SKM-1 treated with dmso at 0.1 percent for 144 hours (cell line): ENCODE data around the gene ARG2.

Experiments used
- DNase-seq: peaks from one replicate; lab custom pipeline; 2025; ENCODE audit not compliant: unreplicated experiment; lab: John Stamatoyannopoulos, UW

The ARG2 gene

DNA sequence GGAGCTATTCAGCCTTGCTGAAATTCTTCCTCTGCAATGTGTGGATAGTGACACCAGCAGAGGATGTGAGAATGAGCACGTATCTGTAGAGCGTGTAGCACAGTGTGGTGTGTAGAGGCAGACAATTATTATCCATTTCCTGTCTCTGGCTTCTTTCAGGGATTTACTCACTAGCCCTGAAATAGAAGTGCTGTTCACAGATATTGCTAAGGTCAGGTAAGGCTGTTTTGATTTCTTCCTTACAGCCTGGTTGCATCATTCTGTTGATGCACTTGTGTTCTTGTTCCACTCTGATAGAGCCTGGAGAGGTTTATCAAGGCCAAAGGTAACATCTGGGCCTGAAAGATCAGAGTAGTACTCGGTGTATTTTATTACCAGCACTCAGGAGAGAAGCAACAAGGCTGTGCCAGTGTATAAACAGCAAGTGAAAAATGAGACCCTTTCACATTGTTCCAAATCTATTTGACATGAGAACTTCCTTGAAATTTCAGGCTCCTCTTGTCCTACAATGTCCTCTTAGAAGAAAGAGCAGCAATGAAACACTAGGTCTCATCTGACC, 16.7 kb downstream of the ARG2 start:
- DNase-seq: no peak

DNA sequence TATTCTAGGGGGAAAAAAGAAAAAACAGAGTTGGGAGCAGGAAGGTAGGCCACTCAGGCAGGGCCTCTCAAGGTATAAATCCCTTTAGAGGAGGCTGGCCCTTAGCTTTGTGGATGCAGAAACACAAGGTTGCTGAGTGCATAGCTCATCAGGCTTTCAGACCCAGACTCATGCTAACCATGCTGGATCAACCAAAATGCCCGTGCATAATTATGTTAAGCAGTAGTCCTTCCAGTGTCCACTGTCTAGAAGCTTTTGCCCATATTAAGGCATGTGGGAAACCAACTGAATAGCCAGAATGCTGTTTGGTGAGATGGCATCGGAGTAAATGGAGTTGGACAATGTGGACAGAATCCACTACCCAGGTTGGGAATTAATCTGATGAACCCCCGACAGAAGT, 18.9 kb downstream of the ARG2 start:
- no peak for DNase-seq

DNA sequence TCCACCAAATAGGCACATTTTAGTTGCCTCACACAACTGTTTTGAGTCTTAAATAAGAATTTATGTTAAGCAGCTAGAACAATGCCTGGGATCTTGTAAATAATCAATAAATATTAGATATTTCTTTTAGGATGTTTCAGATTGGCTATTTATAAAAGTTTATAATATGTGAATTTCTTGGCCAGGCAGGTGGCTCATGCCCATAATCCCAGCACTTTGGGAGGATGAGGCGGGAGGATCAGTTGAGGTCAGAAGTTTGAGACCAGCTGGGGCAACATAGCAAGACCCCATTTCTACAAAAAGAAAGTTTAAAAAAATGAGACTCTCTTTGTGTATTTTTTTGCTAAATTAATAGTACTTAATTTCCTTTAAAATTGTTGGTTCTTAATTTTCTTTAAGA, 21.8 kb downstream of the ARG2 start:
- no peak for DNase-seq

DNA sequence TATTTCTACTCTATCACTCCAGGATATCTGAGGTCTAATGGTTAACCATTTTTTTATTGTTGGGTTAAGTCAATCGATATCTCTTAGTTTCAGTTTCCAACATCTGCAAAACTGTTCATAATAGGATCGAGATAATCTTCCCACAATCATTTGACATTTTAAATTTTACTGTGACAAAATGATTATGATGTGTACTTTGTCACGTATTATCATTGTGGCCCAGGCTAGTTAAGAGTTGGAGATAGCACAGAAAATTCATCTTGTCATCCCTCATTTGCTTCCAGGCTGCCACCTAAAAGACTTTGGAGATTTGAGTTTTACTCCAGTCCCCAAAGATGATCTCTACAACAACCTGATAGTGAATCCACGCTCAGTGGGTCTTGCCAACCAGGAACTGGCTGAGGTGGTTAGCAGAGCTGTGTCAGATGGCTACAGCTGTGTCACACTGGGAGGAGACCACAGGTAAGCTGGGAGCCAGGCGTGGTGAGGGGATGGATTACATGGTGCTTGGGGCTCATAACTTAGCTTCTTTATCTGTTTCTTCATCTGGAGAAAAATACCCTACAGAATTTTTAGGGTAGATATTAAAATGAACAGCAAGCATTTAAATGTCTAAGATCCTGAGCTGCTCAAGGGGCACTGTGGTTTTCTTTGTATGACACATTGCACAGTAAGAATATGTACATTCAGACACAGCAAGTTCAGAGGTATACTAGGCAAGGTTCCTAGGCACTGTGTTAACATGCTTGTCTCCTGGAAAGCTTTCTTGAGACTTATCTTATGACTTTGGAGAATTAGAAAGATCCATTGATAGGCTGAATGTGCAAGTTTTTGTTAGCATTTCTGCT, 22.4 kb downstream of the ARG2 start:
- no peak for DNase-seq

DNA sequence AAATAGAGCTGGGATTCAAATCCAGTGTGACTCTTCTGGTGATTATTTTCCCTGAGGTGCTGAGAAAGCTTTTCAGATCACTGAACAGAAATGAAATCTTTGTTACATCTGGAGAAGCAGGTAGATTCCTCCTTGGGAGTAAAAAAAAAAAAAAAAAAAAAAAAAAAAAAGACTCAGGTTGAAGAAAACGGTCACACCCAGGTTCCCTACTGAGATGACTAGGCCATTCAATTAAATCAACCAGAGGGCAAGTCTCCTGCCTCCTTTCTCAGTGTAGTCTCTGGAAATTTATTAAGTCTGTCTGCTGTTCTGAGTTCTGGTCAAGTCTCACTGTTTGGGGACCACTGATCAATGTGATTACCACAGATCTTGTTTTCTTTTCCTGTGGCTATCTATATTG, 24.0 kb downstream of the ARG2 start:
- DNase-seq: no peak

DNA sequence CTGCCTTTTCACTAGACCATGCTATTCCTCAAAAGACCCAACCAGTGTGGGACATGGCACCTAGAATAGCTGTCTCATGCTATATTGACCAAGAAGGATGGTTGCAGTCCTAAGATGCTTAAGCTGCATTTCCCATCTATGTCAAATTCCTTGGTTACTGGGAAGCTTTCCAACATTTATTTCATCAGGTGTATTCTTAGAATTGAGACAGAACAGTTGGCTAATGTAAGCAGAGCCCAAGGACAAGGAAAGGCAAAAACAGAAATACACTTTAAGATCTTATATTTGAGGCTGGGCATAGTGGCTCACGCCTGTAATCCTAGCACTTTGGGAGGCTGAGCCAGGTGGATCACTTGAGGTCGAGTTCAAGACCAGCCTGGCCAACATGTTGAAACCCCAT, 24.7 kb downstream of the ARG2 start:
- DNase-seq: no peak

DNA sequence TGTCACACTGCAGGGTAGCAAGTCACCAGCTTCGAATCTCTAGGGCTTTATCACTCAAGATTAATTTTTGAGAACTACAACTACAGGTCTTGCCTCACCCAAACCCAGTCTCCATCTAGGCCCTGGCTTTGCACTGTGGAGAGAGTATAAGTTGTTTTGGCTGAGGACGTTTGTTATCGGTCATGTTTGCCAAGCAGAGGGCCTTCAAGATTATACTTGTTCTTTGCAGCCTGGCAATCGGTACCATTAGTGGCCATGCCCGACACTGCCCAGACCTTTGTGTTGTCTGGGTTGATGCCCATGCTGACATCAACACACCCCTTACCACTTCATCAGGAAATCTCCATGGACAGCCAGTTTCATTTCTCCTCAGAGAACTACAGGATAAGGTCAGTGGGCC, 25.7 kb downstream of the ARG2 start:
- no peak for DNase-seq

DNA sequence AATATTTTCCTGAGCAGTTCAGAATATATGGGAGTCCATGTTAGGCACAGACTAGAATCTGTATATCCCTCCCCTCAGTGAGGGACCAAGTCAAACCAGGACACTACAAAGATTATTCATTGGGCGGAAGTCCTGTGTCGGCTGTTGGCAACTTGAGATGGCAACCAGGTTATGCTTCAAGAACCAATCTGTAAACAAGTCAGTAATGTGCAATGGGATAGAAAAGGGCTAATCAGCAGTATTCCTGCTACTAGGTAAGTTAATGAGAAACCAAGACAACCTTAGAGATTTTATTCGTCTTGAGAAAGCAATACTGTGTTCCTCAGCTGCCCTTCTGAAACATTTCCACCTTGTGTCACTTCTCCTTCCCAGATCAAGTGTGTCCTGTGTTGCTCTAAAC, 26.4 kb downstream of the ARG2 start:
- no peak for DNase-seq

DNA sequence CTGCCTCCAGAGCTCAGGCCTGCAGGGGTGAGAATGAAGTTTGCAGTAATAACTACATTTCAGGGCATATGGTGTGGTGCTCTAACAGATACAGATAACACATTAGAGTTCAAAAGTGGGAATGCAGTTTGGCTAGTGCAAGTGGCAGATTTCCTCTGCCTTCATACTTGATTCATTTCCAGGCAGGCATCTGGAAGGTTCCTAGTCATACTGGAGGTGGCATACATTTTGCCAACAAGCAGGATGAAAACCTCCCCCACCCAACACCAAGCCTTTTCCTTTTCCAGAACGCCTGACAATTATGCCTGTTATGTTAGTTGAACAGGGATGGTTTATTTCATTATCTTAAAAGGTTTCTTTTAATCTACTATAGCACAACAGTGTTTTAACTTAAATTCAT, 30.4 kb downstream of the ARG2 start:
- DNase-seq: no peak

DNA sequence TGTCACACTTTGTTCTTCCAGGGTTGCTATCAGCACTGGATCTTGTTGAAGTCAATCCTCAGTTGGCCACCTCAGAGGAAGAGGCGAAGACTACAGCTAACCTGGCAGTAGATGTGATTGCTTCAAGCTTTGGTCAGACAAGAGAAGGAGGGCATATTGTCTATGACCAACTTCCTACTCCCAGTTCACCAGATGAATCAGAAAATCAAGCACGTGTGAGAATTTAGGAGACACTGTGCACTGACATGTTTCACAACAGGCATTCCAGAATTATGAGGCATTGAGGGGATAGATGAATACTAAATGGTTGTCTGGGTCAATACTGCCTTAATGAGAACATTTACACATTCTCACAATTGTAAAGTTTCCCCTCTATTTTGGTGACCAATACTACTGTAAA, 31.0 kb downstream of the ARG2 start:
- no peak for DNase-seq

DNA sequence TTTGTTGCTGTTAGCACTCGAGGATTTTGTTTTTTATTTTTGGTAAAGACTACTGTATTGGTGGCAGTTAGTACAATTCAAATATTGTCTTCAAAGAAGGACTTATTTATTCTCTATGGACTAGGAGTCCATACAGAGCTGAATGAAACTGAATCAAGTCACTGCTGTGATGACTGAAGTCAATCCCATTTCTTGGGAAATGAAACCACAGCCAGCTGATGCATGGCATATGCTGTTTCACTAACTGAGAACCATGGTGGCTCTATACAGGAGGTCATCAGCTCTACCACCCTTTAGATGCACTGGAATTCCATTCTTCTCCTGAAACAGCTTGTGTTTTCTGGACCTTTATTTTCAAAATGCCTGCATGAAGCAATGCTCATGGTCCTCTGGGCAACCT, 32.5 kb downstream of the ARG2 start:
- no peak for DNase-seq

DNA sequence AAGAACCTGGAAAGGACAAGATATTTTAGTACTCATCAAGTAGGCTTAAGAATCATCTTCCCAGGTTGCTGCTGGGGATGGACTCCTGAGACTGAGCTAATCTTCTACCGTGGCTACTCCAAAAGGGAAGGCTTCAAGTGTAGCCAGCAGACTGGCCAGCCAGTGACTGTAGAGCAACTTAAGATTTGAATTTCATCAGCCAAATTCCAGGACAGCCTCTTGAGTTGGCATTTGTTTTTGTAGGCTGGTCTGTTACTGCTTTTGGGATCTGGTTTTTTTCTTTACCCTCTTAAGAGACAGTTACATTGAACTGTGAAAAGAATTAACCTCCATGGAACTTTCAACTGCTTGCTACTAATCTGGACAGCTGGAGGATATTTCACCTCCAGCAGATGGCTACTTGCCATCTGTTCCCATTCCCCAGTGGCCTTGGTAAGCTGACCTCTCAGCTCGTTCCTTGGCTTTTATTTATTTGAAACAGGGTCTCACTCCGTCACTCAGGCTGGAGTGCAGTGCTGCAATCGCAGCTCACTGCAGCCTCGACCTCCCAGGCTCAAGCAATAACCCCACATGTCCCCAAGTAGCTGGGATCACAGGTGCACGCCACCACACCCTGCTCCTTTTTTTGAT, 34.0 kb downstream of the ARG2 start:
- DNase-seq: no peak

DNA sequence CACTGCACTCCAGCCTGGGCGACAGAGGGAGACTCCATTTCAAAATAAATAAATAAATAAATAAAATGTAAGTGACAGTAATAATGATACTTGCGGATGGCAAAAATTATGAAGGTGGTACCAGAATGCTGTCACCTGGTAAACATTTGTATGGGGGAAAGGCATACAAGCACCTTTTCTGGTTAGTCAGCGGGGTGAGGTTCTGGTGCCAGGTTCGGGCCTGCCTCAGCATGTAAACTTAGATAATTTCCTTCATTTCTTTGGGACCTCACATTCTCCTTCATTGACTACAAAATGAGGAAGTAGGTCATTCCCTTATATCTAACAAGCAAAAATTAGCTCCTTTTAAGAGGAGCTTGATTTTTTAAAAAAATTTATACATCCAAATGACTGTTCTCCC, 43.9 kb downstream of the ARG2 start:
- DNase-seq: no peak

DNA sequence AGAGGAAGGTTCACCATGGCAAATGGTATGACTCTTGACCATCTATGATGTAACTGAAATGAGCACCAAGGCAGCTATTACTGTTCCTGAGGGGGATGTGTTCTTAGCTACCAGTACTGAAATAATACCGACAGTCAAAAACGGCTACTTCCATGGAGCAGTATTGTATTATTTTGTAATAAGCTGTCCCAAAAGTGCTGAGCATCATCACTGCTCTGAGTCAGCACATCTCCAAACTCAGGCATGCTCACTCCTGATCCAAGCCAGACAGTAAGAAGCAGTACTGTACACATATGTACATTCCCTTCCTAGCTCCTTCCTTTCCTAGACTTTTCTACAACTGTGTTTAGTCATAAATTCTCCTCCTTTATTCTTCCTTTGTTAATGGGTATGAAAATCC, 46.1 kb downstream of the ARG2 start:
- DNase-seq: no peak

DNA sequence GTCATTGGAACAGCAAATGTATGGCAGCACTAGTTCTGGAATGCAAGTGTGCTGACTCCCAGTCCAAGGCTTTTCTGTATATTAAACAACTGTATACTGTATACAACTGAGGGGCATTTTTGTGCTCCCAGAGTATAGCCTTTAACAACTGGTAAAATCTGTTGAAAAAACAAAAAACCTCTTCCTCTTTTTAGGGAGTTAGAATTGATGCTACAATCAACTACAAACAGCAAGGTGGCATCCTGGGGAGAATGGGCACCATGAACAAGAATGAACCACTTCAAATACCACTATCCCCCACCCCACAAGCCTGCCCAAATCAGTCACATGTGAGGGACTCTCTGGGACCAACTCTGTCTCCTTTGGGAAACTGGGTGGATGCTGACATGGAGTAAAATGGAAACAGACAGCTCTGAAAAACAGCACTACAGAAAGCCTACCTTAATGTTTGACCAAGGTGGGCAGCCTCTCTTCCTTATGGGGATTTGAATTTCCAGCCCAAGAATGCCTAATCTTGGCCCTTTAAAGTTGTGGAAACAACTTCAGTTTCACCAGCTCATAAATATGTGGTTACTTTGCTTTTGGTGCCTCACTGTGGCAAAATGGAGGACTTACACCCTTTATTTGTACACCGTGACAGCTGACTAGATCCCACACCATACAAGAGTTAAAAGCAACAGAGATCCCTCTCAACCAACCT, 47.2 kb downstream of the ARG2 start:
- DNase-seq: no peak

DNA sequence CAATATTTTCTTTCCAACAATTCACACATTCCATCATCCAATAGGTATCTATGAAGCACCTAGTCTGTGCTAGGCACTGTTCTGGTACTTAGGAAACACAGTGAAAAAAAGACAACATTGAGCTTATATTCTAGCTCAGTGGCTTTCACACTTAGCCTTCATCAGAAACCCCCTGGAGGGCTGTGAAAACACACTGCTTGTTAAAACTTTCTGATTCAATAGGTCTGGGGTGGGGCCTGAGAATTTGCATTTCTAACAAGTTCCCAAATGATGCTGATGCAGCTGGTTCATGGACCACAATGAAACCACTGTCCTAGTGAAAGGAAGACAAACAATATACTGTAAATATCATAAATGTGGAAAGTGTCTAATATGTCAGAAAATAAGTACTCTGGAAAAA, 48.8 kb downstream of the ARG2 start:
- DNase-seq: no peak

DNA sequence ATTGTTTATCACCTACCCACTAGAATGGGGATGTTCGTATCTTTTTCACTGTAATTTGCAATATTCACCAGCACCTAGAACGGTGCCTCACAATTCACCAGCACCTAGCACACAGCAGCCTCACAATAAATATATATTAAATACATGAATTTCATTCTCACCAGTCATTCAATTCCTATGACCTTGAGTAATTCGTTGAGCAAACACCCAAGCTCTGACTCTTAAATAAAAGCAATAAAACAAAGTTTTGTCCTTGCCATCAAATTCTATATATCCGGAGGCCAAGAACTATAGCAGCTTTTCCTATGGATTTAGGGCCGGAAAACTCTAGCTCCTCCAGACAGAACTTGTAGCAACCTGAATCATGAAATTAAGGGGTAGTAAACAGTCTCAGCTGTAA, 53.7 kb downstream of the ARG2 start:
- no peak for DNase-seq

DNA sequence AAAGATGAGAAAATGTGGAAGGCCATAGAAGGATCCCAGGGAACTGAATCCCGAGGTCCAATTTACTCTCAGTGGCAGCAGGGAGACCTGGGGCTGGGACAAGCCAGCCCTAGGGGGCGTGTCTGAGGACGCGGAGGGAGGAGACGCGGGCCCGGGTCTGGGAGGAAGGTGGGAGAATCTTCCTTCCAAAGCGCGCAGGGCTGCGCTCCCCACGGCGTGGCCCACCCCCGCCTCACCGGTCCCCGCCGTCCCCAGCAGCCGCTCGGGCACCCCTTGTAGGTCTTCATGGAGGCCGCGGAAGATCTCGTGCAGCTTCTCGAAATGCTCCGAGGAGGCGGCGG, 54.4 kb downstream of the ARG2 start:
- no peak for DNase-seq

DNA sequence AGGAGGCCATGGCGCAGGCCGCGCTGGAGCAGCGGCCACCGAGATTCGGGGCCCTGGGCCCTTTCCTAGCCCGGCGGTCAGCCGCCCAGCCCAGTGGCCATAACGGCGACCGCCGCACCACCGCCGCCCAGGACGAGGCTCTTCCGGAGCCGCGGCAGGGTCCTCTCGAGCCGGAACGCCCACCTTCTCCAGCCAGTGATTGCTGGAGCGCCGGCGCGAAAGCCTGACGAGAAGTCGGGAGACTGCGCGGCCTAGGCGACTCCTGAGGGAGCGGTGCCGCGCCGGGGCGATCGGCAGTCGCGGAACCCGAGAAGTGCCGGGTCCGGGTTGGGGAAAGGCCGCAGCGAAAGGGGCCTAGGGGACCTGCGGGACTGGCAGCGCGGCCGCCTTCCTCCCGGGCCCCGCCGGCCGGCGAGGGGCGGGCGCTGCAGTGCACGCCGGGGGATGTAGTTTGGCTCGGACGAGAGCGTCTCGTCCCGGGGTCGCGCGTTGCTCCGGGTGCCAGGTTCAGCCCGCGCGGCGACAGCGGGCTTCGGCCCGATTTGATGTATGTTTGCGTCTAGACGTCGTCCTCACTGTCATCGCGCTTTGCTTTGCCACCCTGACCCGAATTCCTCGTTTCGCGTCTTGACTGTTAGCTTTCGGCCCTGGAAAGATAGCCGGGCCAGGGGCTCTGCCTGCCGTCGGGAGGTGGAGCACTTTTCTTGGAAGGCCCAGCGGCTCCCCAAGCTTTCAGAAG, 54.9 kb downstream of the ARG2 start, which contains the start of gene VTI1B:
Gene VTI1B (minus strand): TSS at position 153 of the 739 bp plus-strand sequence. CDS start 143 bp downstream, at position 10.
- DNase-seq: peak; percentile 47

DNA sequence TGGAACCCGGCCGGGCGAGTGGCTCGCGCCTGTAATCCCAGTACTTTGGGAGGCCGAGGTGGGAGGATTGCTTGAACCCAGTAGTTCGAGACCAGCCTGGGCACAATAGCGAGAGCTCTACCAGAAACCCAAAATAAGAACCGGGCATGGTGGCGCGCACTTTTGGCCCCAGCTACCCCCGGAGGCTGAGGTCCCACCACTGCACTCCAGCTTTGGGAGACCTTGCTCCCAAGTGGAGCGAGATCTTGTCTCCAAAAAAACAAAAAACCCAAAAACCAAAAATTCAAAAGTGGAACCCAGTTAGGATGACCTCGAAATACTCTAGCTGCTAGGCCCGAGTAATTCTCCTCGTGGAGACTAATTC, 55.5 kb downstream of the ARG2 start:
- DNase-seq: no peak

DNA sequence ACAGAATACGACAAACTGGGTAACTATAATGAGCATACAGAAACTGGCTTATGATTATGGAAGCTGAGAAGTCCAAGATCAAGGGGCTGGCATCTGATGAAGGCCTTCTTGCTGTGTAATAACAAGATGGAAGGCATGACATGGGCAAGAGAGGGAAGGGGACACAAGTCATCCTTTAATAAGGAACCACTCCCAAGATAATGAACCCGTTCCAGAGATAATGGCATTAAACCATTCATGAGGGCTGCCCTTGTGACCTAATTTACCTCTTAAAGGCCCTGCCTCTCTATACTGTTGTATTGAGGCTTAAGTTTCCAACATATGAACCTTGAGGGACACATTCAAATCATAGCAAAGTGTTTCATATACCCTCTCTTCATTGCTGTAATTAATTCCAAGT, 59.3 kb downstream of the ARG2 start:
- DNase-seq: no peak
